Sigmoid colon (tissue), 7 donors: ENCODE measurements around the gene PLXNA1. TPM values are rescaled to one million over a fixed set of nuclear protein-coding genes. Genes with fewer than 3 reads are reported as not detected.

Source experiments
- DNase-seq: peaks from one replicate; pipeline ENCODE4 v3.0.0-alpha.2; 2019
- H3K27ac ChIP-seq, 4 donors: fragments of 200-600 bp; sonication (generic); one replicate each; pipeline ENCODE4 v1.5.1; 2016 to 2019; ENCODE audit warnings: mild to moderate bottlenecking in 1 of 4
- H3K27me3 ChIP-seq, 3 donors: fragments of 200-600 bp; sonication (generic); one replicate each; pipeline ENCODE4 v1.5.1; 2019; ENCODE audit warnings: mild to moderate bottlenecking in 1 of 3
- H3K36me3 ChIP-seq, 4 donors: fragments of 200-600 bp; sonication (generic); one replicate each; pipeline ENCODE4 v1.5.1; 2016 to 2019
- H3K4me1 ChIP-seq, 4 donors: fragments of 200-600 bp; sonication (generic); one replicate each; pipeline ENCODE4 v1.5.1; 2017 to 2019
- H3K4me3 ChIP-seq, 4 donors: fragments of 200-600 bp; sonication (generic); one replicate each; pipeline ENCODE4 v1.5.1; 2017 to 2019; ENCODE audit warnings: mild to moderate bottlenecking in 2 of 4, moderate library complexity in 1 of 4
- H3K9me3 ChIP-seq, 4 donors: fragments of 200-600 bp in 3 of 4; sonication (generic) in 3 of 4; one replicate each; pipeline versions ENCODE4 v1.5.1 to v1.6.1; 2013 to 2019
- CTCF ChIP-seq, 4 experiments: fragments of 450-650 bp in 3 of 4; fragments of 200-600 bp in 1 of 4; IDR thresholded peaks; one replicate each; pipeline ENCODE4 v1.5.1; 2016 to 2019; ENCODE audit warnings: antibody characterized with exemption in 4 of 4, mild to moderate bottlenecking in 3 of 4, moderate library complexity in 2 of 4
- EP300 ChIP-seq, 4 donors: sonication (generic); formaldehyde crosslinking; IDR thresholded peaks; one replicate each; pipeline ENCODE4 v1.6.1; 2017; ENCODE audit warnings: antibody characterized with exemption in 4 of 4
- POLR2A ChIP-seq, 2 donors: fragments of 450-650 bp; IDR thresholded peaks; one replicate each; pipeline ENCODE4 v1.6.1; 2016; ENCODE audit warnings: antibody characterized with exemption in 2 of 2, mild to moderate bottlenecking in 2 of 2, moderate library complexity in 2 of 2
- POLR2AphosphoS5 ChIP-seq, 4 donors: sonication (generic); formaldehyde crosslinking; IDR thresholded peaks; one replicate each; pipeline ENCODE4 v1.6.1; 2017; ENCODE audit warnings: antibody characterized with exemption in 4 of 4
- WGBS, 2 donors: extraction: QIAGEN DNeasy Blood & Tissue Kit; methylation state at CpG; one replicate each; pipeline ENCODE4 v1.1.7; 2013; 5-methylcytosine and 5-hydroxymethylcytosine counted together
- intact Hi-C: fragments of 100-400 bp; cut with DNase I; formaldehyde crosslinking; loops from one replicate; pipeline ENCODE4 v1.15.1; 2023
- polyA plus RNA-seq, 3 donors: library from polyadenylated mRNA; stranded (reverse); fragments of 200-250 nt; gene quantifications; one replicate each; pipeline ENCODE4 v1.2.3, GENCODE V29; 2013
- total RNA-seq, 4 donors: library from RNA; depleted of rRNA; stranded (reverse); fragments of >200 nt; gene quantifications; one replicate each; pipeline ENCODE4 v1.1.0, GENCODE V29; 2016
- donor health status: healthy with polysubstance abuse.
- donor health status: Bipolar disorder and iron deficiency.
- donor health status: healthy.

The PLXNA1 gene
- total and polyA plus RNA-seq, 7 donors = 0.60 to 29.6 (median 8.2) TPM

DNA sequence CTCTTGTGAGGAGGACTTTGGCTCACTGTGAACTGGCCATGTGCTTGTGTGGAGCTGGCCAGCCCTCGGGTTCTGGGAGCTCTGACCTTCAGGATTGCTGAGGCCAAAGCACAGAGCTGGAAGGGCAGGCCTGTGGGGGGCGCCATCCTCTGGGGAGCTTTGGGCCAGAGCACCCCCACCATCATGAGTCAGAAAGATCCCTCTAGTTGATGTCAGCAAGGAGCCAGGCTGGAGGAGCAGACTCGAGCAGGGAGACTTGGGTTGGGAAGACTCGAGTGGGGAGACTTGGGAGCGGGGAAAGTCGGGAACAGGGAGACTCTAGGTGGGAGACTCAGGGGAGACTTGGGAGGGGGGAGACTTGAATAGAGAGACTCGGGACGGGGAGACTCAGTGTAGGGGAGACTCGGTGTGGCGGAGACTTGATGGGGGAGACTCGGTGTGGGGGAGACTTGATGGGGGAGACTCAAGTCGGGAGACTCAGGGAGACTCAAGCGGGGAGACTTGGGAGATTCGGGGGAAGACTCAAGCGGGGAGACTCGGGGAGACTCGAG, 37.7 kb upstream of the PLXNA1 start:
- no peaks in the 10 kb centered on the region for H3K27me3 ChIP-seq
- TF ChIP-seq POLR2AphosphoS5 (IDR thresholded peaks at IDR 0.05) = no peak
- no peak for TF ChIP-seq CTCF (IDR thresholded peaks at IDR 0.05)
- no peak for TF ChIP-seq POLR2A (IDR thresholded peaks at IDR 0.05)
- no peaks in the 10 kb centered on the region for H3K9me3 ChIP-seq
- no peaks in the 10 kb centered on the region for H3K4me1 ChIP-seq
- H3K36me3 ChIP-seq = peaks cover 0 to 3% (median 0%) of the 10 kb centered on the region in 4 donors
- peak; percentile 50 for DNase-seq
- no peak overlapping the region for H3K4me3 ChIP-seq
- 92 to 93% methylated on average over 17 of the region's 17 CpGs for WGBS, 2 donors
- H3K27ac ChIP-seq = no peak overlapping the region
- intact Hi-C loops = no loop called here

- no peaks in the 10 kb centered on the region for H3K27me3 ChIP-seq
- H3K36me3 ChIP-seq = peaks cover 0 to 3% (median 0%) of the 10 kb centered on the region in 4 donors
- H3K4me3 ChIP-seq = no peak overlapping the region
- H3K9me3 ChIP-seq = no peaks in the 10 kb centered on the region
- TF ChIP-seq POLR2AphosphoS5 (IDR thresholded peaks at IDR 0.05) (no peak), CTCF (IDR thresholded peaks at IDR 0.05) (no peak), POLR2A (IDR thresholded peaks at IDR 0.05) (no peak), EP300 (IDR thresholded peaks at IDR 0.05) (no peak)
- DNase-seq = peak; percentile 55
- H3K4me1 ChIP-seq = no peaks in the 10 kb centered on the region
- no peak overlapping the region for H3K27ac ChIP-seq
- intact Hi-C loops = no loop called here
- WGBS, 2 donors = 93 to 96% methylated on average over 9 of the region's 9 CpGs
These were observed 37.0 kb upstream of the PLXNA1 start for GRCh38 chr3:126945891-126946290.

DNA sequence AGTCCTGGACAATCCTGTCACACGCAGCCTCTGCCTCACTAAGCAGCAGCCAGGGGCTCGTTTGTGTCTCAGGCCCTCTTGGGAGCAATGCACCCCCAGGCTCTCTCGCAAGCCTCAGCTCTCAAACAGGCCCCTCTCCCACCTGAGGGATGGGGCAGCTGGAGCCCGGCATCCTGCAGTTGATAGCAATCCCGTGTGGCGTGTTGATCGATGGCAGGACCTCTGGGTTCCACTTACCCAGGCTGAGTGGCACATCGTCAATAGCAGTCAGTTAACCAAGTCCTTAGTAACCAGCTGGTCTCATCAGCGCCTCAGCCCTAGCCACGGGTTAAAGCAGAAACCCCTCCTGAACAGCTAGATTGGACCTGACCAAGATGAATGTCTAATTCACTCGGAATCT, 36.5 kb upstream of the PLXNA1 start:
- Histone ChIP-seq H3K4me1 (no peaks in the 10 kb centered on the region), H3K9me3 (no peaks in the 10 kb centered on the region), H3K36me3 (peaks cover 0 to 3% (median 0%) of the 10 kb centered on the region in 4 donors), H3K27ac (no peak overlapping the region), H3K4me3 (no peak overlapping the region), H3K27me3 (no peaks in the 10 kb centered on the region)
- TF ChIP-seq POLR2AphosphoS5 (IDR thresholded peaks at IDR 0.05) (no peak), CTCF (IDR thresholded peaks at IDR 0.05) (no peak), EP300 (IDR thresholded peaks at IDR 0.05) (no peak), POLR2A (IDR thresholded peaks at IDR 0.05) (no peak)
- 95% methylated on average over 11 of the region's 11 CpGs for WGBS, 2 donors
- intact Hi-C loops = no loop called here
- DNase-seq = peak; percentile 40

- peaks cover 0 to 3% (median 0%) of the 10 kb centered on the region in 4 donors for H3K36me3 ChIP-seq
- no peak overlapping the region for H3K27ac ChIP-seq
- intact Hi-C loops = no loop called here
- 48 to 82% methylated on average over 8 of the region's 8 CpGs for WGBS, 2 donors
- DNase-seq = no peak
- no peaks in the 10 kb centered on the region for H3K27me3 ChIP-seq
- H3K9me3 ChIP-seq = no peaks in the 10 kb centered on the region
- H3K4me1 ChIP-seq = no peaks in the 10 kb centered on the region
- TF ChIP-seq POLR2A (IDR thresholded peaks at IDR 0.05) (no peak), CTCF (IDR thresholded peaks at IDR 0.05) (no peak), POLR2AphosphoS5 (IDR thresholded peaks at IDR 0.05) (peak in 1 of 4 donors; percentile 6), EP300 (IDR thresholded peaks at IDR 0.05) (no peak)
- no peak overlapping the region for H3K4me3 ChIP-seq
These were observed 35.5 kb upstream of the PLXNA1 start for GRCh38 chr3:126947429-126947828.

- Histone ChIP-seq H3K36me3 (peaks cover 0 to 3% (median 0%) of the 10 kb centered on the region in 4 donors), H3K9me3 (no peaks in the 10 kb centered on the region), H3K4me1 (no peaks in the 10 kb centered on the region), H3K4me3 (no peak overlapping the region), H3K27me3 (no peaks in the 10 kb centered on the region), H3K27ac (no peak overlapping the region)
- WGBS, 2 donors = 95 to 96% methylated on average over 14 of the region's 14 CpGs
- DNase-seq = no peak
- intact Hi-C loops = no loop called here
- no peak for TF ChIP-seq EP300 (IDR thresholded peaks at IDR 0.05)
- TF ChIP-seq CTCF (IDR thresholded peaks at IDR 0.05) = no peak
- no peak for TF ChIP-seq POLR2A (IDR thresholded peaks at IDR 0.05)
- TF ChIP-seq POLR2AphosphoS5 (IDR thresholded peaks at IDR 0.05) = no peak
These were observed 33.9 kb upstream of the PLXNA1 start for GRCh38 chr3:126948980-126949535.
